Panc1 (cell line): ENCODE data around the gene USH2A. TPM values are rescaled to one million over a fixed set of nuclear protein-coding genes. Genes with fewer than 3 reads are reported as not detected.

Experiments
- ATAC-seq: fragments of 200-7000 bp; cut with Tn5 transposase; 2 replicates; pipeline ENCODE4 v1.9.1; 2020; ENCODE audit warnings: mild to moderate bottlenecking, moderate library complexity
- BruUV-seq: library from RNA; stranded (reverse); fragments of 400-500 nt; replicated peaks from 2 replicates; lab custom pipeline; 2021; lab: Mats Ljungman, UMichigan
- CTCF ChIA-PET: fragments of 300-600 bp; sonication (Branson Sonifier 250); formaldehyde crosslinking; loops from one replicate; lab custom pipeline; 2022; ENCODE audit warnings: antibody characterized with exemption; lab: Charles Lee
- POLR2A ChIA-PET: fragments of 300-600 bp; sonication (Branson Sonifier 250); formaldehyde crosslinking; loops from one replicate; lab custom pipeline; 2022; ENCODE audit warnings: antibody characterized with exemption; lab: Charles Lee
- DNase-seq: peaks from one replicate; pipeline ENCODE4 v3.0.0-alpha.2; 2010; ENCODE audit warnings: low read depth, low spot score
- H3K27ac ChIP-seq: 2 replicates; pipeline ENCODE4 v1.5.1; 2011; ENCODE audit warnings: mild to moderate bottlenecking, low read length, inconsistent platforms
- H3K27me3 ChIP-seq: fragments of 200-500 bp; sonication (Bioruptor generic); 2 replicates; pipeline ENCODE4 v1.6.0; 2014; ENCODE audit warnings: low read length, inconsistent platforms; ENCODE audit not compliant: control insufficient read depth, insufficient read depth
- H3K36me3 ChIP-seq: fragments of 200-500 bp; sonication (Bioruptor generic); 2 replicates; pipeline ENCODE4 v1.5.1; 2014; ENCODE audit warnings: inconsistent platforms, mild to moderate bottlenecking, low read length, moderate library complexity; ENCODE audit not compliant: control insufficient read depth, insufficient read depth
- H3K4me1 ChIP-seq: 2 replicates; pipeline ENCODE4 v1.5.1; 2011; ENCODE audit warnings: inconsistent platforms, mild to moderate bottlenecking, low read length, moderate library complexity; ENCODE audit not compliant: control insufficient read depth, insufficient read depth
- H3K4me3 ChIP-seq, 2 experiments: 2 replicates each; pipeline ENCODE4 v1.5.1; 2011 to 2012; ENCODE audit warnings: low read depth in 2 of 2, low read length in 2 of 2, mild to moderate bottlenecking in 2 of 2, inconsistent platforms in 1 of 2, moderate library complexity in 1 of 2
- H3K9me3 ChIP-seq: fragments of 200-500 bp; sonication (Bioruptor generic); 2 replicates; pipeline ENCODE4 v1.5.1; 2014; ENCODE audit warnings: low read depth, mild to moderate bottlenecking, inconsistent platforms, low read length, moderate library complexity; ENCODE audit not compliant: control insufficient read depth, insufficient read depth
- POLR2AphosphoS5 ChIP-seq: IDR thresholded peaks from 2 replicates; pipeline ENCODE4 v1.6.1; 2012; ENCODE audit warnings: mild to moderate bottlenecking, low read depth, low read length, moderate library complexity
- SIN3A ChIP-seq: IDR thresholded peaks from 2 replicates; pipeline ENCODE4 v1.6.1; 2012; ENCODE audit warnings: low read depth, mild to moderate bottlenecking, low read length, moderate library complexity, borderline replicate concordance; ENCODE audit not compliant: insufficient read depth
- TCF7L2 ChIP-seq: IDR thresholded peaks from 2 replicates; pipeline ENCODE4 v1.6.1; 2011; ENCODE audit warnings: mild to moderate bottlenecking, low read depth, low read length, inconsistent platforms
- in situ Hi-C: cut with HindIII; loops from 2 replicates; pipeline ENCODE4 v1.10.0; 2016; ENCODE audit warnings: low sequenced_read_pairs, low pct_unique_long_range_greater_than_20kb
- intact Hi-C: fragments of 100-400 bp; cut with micrococcal nuclease; formaldehyde crosslinking; loops from one replicate; pipeline ENCODE4 v1.10.0; 2022; ENCODE audit not compliant: unreplicated experiment
- total RNA-seq: library from RNA; stranded (reverse); gene quantifications from one replicate; pipeline ENCODE4 v1.2.1, GENCODE V29; 2021; ENCODE audit not compliant: unreplicated experiment
- TF ChIP-seq, protein P1 (sequence below), 2 experiments: IDR thresholded peaks; 2 replicates each; pipeline ENCODE4 v1.6.1; 2011 to 2012; ENCODE audit warnings: low read depth in 2 of 2, control low read depth in 1 of 2, low read length in 1 of 2, mild to moderate bottlenecking in 1 of 2, moderate library complexity in 1 of 2; ENCODE audit not compliant: insufficient read depth in 1 of 2
- TF ChIP-seq, protein P2 (sequence below): fragments of 450-650 bp; IDR thresholded peaks from 2 replicates; pipeline ENCODE4 v1.5.1; 2017; ENCODE audit warnings: mild to moderate bottlenecking

USH2A gene
- total RNA-seq, 1 experiment from 2014 or later, result not detected

DNA sequence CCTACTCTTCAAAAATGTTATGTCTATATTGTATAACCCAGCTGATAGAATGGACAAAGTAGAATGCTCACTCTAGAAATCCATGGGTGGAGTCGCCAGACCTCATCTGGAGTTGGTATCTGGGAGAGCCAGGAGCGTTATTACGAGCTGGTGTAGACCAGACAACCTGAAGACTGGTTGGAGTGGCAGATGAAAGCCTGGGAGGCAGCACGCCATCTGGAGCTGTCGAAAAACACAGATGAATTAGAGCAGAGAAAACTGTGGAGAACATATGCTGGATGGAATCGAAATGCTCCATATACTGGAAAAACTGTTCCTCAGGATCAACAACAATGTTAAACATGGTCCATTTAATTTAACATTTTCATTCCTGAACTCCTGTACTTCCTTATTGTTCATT is 522.6 kb downstream of the USH2A start:
- Histone ChIP-seq H3K36me3 (no peaks in the 10 kb centered on the region), H3K9me3 (no peaks in the 10 kb centered on the region), H3K27me3 (no peaks in the 10 kb centered on the region), H3K4me1 (no peaks in the 10 kb centered on the region), H3K27ac (no peak overlapping the region), H3K4me3 (no peak overlapping the region)
- in situ Hi-C loops (no loop called here), intact Hi-C loops (no loop called here)
- BruUV-seq, result no TSS peak
- ChIA-PET POLR2A (no interaction called here), CTCF (no interaction called here)
- TF ChIP-seq SIN3A (no peak), POLR2AphosphoS5 (no peak), TCF7L2 (no peak)
- TF ChIP-seq, protein P1, sequence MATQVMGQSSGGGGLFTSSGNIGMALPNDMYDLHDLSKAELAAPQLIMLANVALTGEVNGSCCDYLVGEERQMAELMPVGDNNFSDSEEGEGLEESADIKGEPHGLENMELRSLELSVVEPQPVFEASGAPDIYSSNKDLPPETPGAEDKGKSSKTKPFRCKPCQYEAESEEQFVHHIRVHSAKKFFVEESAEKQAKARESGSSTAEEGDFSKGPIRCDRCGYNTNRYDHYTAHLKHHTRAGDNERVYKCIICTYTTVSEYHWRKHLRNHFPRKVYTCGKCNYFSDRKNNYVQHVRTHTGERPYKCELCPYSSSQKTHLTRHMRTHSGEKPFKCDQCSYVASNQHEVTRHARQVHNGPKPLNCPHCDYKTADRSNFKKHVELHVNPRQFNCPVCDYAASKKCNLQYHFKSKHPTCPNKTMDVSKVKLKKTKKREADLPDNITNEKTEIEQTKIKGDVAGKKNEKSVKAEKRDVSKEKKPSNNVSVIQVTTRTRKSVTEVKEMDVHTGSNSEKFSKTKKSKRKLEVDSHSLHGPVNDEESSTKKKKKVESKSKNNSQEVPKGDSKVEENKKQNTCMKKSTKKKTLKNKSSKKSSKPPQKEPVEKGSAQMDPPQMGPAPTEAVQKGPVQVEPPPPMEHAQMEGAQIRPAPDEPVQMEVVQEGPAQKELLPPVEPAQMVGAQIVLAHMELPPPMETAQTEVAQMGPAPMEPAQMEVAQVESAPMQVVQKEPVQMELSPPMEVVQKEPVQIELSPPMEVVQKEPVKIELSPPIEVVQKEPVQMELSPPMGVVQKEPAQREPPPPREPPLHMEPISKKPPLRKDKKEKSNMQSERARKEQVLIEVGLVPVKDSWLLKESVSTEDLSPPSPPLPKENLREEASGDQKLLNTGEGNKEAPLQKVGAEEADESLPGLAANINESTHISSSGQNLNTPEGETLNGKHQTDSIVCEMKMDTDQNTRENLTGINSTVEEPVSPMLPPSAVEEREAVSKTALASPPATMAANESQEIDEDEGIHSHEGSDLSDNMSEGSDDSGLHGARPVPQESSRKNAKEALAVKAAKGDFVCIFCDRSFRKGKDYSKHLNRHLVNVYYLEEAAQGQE (IDR thresholded peaks at IDR 0.05; ENCODE audit: insufficient read depth in 1 of 2, low read depth in 2 of 2, low read length in 1 of 2), result no peak
- TF ChIP-seq, protein P2, sequence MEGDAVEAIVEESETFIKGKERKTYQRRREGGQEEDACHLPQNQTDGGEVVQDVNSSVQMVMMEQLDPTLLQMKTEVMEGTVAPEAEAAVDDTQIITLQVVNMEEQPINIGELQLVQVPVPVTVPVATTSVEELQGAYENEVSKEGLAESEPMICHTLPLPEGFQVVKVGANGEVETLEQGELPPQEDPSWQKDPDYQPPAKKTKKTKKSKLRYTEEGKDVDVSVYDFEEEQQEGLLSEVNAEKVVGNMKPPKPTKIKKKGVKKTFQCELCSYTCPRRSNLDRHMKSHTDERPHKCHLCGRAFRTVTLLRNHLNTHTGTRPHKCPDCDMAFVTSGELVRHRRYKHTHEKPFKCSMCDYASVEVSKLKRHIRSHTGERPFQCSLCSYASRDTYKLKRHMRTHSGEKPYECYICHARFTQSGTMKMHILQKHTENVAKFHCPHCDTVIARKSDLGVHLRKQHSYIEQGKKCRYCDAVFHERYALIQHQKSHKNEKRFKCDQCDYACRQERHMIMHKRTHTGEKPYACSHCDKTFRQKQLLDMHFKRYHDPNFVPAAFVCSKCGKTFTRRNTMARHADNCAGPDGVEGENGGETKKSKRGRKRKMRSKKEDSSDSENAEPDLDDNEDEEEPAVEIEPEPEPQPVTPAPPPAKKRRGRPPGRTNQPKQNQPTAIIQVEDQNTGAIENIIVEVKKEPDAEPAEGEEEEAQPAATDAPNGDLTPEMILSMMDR, result no peak
- DNase-seq (no peak), ATAC-seq (no peak)

DNA sequence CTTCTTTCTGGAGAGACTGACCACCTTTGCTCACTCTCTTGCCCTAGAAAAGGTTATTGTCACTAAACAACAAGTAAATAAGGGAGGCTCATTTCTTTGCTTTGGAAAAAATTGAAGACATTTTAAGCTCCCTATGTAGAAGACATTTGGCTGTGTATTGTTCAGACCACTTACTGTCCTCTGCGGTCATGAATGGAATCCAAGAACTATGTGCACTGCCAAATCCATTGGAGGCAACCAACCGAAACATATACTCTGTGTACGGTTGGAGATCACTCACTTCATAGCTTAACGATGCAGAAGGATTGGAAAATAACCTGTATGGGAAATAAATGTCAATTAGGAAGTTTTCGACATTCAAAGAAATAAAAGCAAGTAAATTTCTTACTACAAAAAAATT is 523.3 kb downstream of the USH2A start:
- no peaks in the 10 kb centered on the region for H3K27me3 ChIP-seq
- intact Hi-C loops, result no loop called here
- POLR2A ChIA-PET, result no interaction called here
- CTCF ChIA-PET, result no interaction called here
- no peak overlapping the region for H3K4me3 ChIP-seq
- H3K36me3 ChIP-seq, result no peaks in the 10 kb centered on the region
- in situ Hi-C loops, result no loop called here
- TF ChIP-seq, protein P2, result no peak
- TF ChIP-seq SIN3A (no peak), POLR2AphosphoS5 (no peak), TCF7L2 (no peak)
- TF ChIP-seq, protein P1 (IDR thresholded peaks at IDR 0.05; ENCODE audit: insufficient read depth in 1 of 2, low read depth in 2 of 2, low read length in 1 of 2), result no peak
- H3K4me1 ChIP-seq, result no peaks in the 10 kb centered on the region
- no peak for ATAC-seq
- no peak overlapping the region for H3K27ac ChIP-seq
- no TSS peak for BruUV-seq
- no peak for DNase-seq
- H3K9me3 ChIP-seq, result no peaks in the 10 kb centered on the region
